Activated CD8-positive, alpha-beta T cell treated with anti-CD3 and anti-CD28 coated beads for 36 hours (primary cell): ENCODE data around the gene MYO10. TPM values are rescaled to one million over a fixed set of nuclear protein-coding genes. Genes with fewer than 3 reads are reported as not detected.

Source experiments
- ATAC-seq: fragments of 200-7000 bp; cut with Tn5 transposase; one replicate; pipeline ENCODE4 v1.10.0; 2021; ENCODE audit warnings: mild to moderate bottlenecking, moderate library complexity
- CTCF ChIA-PET: fragments of 350-600 bp; sonication (Branson Sonifier 250); formaldehyde crosslinking; loops from one replicate; lab custom pipeline; 2021; ENCODE audit warnings: antibody characterized with exemption; lab: Charles Lee
- POLR2A ChIA-PET: fragments of 350-600 bp; sonication (Branson Sonifier 250); formaldehyde crosslinking; loops from one replicate; lab custom pipeline; 2021; ENCODE audit warnings: antibody characterized with exemption; lab: Charles Lee
- DNase-seq: peaks from one replicate; pipeline ENCODE4 v3.0.0-alpha.2; 2020
- H3K27ac Mint-ChIP-seq: one replicate; pipeline ENCODE4 v1.8.0; 2021; ENCODE audit warnings: mild to moderate bottlenecking, mixed read lengths
- H3K27me3 Mint-ChIP-seq: one replicate; pipeline ENCODE4 v1.8.0; 2021; ENCODE audit warnings: mixed read lengths
- H3K36me3 Mint-ChIP-seq: one replicate; pipeline ENCODE4 v1.8.0; 2021; ENCODE audit warnings: low read depth, mixed read lengths
- H3K4me1 Mint-ChIP-seq: one replicate; pipeline ENCODE4 v1.8.0; 2021; ENCODE audit warnings: low read depth, mixed read lengths
- H3K4me3 Mint-ChIP-seq: one replicate; pipeline ENCODE4 v1.8.0; 2021; ENCODE audit warnings: mild to moderate bottlenecking, moderate library complexity, mixed read lengths
- H3K9me3 Mint-ChIP-seq: one replicate; pipeline ENCODE4 v1.8.0; 2021; ENCODE audit warnings: mixed read lengths
- intact Hi-C: fragments of 100-400 bp; cut with micrococcal nuclease; formaldehyde crosslinking; loops from one replicate; pipeline ENCODE4 v1.10.0; 2022
- total RNA-seq, 2 experiments: library from RNA; stranded (reverse); gene quantifications; one replicate each; pipeline ENCODE4 v1.2.3, GENCODE V29; 2021
- TF ChIP-seq, protein P1 (sequence below): fragments of 200-600 bp; IDR thresholded peaks from one replicate; pipeline ENCODE4 v1.8.0; 2022; ENCODE audit warnings: antibody characterized with exemption, mild to moderate bottlenecking

MYO10 gene
- total RNA-seq, 2 experiments from 2014 or later, result 0.09 TPM; not detected in 1

DNA sequence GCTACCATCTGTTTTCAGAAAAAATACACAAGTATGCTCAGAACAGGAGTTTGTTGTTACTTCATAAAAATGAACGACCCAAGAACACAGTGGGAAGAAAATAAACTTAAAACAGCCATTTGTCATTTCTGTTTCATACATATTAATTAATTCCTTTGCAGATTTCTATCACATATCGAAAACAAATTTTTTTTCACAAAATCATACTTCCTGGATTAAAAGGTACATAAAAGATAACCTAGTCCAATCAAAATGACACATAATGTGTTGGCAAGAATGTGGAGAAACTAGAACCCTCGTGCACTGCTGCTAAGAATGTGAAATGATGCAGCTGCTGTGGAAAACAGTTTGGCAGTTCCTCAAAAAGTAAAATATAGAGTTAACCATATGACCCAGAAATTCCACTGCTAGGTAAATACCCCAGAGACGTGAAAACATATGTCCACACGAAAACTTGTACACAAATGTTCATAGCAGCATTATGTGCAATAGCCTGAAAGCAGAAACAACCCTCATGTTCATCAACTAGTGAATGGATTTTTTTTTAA, 46.0 kb downstream of the MYO10 start:
- no peak overlapping the region for H3K27ac Mint-ChIP-seq
- no peaks in the 10 kb centered on the region for H3K9me3 Mint-ChIP-seq
- CTCF ChIA-PET, result no interaction called here
- no peaks in the 10 kb centered on the region for H3K27me3 Mint-ChIP-seq
- intact Hi-C loops, result no loop called here
- ATAC-seq, result no peak
- POLR2A ChIA-PET, result no interaction called here
- no peak overlapping the region for H3K4me3 Mint-ChIP-seq
- TF ChIP-seq, protein P1, sequence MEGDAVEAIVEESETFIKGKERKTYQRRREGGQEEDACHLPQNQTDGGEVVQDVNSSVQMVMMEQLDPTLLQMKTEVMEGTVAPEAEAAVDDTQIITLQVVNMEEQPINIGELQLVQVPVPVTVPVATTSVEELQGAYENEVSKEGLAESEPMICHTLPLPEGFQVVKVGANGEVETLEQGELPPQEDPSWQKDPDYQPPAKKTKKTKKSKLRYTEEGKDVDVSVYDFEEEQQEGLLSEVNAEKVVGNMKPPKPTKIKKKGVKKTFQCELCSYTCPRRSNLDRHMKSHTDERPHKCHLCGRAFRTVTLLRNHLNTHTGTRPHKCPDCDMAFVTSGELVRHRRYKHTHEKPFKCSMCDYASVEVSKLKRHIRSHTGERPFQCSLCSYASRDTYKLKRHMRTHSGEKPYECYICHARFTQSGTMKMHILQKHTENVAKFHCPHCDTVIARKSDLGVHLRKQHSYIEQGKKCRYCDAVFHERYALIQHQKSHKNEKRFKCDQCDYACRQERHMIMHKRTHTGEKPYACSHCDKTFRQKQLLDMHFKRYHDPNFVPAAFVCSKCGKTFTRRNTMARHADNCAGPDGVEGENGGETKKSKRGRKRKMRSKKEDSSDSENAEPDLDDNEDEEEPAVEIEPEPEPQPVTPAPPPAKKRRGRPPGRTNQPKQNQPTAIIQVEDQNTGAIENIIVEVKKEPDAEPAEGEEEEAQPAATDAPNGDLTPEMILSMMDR, result no peak
- DNase-seq, result no peak
- H3K4me1 Mint-ChIP-seq, result no peaks in the 10 kb centered on the region
- no peaks in the 10 kb centered on the region for H3K36me3 Mint-ChIP-seq

DNA sequence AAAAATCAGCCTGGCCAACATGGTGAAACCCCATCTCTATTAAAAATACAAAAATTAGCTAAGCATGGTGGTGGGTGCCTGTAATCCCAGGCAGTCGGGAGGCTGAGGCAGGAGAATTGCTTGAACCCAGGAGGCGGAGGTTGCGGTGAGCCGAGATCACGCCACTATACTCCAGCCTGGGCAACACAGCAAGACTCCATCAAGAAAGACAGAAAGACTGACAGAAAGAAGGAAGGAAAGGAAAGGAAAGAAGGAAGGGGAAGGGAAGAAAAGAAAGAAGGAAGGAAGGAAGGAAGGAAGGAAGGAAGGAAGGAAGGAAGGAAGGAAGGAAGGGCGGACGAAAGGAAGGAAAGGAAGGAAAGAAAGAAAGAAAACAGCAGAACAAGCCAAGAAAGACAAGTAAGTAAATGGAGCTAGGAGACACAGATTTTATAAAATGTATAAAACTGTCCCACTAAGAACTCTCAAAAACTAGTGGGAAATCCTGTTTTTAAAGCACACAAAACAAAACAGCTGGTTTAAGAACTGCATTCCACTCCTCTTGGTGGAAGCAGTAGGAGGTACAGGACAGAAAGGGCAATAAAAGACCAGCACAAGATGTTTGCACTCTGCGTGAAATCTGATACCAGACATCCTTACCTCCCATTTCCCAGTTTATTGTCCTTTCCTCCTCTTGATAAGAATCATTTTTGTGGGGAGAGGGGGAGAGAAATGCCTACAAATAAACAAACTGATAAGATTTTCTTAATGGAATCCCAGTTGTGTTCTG, 46.7 kb downstream of the MYO10 start:
- Mint-ChIP-seq H3K4me3 (no peak overlapping the region), H3K36me3 (no peaks in the 10 kb centered on the region), H3K27ac (no peak overlapping the region), H3K27me3 (peaks cover 3% of the 10 kb centered on the region), H3K4me1 (no peaks in the 10 kb centered on the region), H3K9me3 (no peaks in the 10 kb centered on the region)
- intact Hi-C loops, result no loop called here
- DNase-seq, result no peak
- ChIA-PET POLR2A (no interaction called here), CTCF (no interaction called here)
- ATAC-seq, result no peak
- TF ChIP-seq, protein P1, result no peak

DNA sequence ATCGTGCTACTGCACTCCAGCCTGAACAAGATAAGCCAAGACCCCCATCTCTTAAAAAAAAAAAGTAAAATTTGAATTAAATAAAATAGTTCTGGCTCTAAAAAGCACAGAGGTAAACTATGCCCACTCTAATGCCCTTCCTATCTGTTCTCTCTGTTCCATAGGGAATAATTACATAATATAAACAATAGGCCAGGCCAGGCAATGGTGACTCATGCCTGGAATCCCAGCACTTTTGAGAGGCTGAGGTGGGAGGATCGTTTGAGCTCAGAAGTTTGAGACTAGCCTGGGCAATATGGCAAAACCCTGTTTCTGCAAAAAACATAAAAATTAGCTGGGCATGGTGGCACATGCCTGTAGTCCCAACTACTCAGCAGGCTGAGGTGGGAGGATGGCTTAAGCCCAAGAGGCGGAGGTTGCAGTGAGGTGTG, 47.4 kb downstream of the MYO10 start:
- intact Hi-C loops, result no loop called here
- ChIA-PET POLR2A (interaction anchor here (0.5 kb wide), 1 partner anchor 344 kb away, joined by 3 read pairs; no protein-coding TSS in a partner anchor), CTCF (no interaction called here)
- no peaks in the 10 kb centered on the region for H3K36me3 Mint-ChIP-seq
- TF ChIP-seq, protein P1, result no peak
- ATAC-seq (no peak), DNase-seq (no peak)
- H3K4me1 Mint-ChIP-seq, result no peaks in the 10 kb centered on the region
- no peaks in the 10 kb centered on the region for H3K9me3 Mint-ChIP-seq
- H3K27me3 Mint-ChIP-seq, result peaks cover 4% of the 10 kb centered on the region
- no peak overlapping the region for H3K4me3 Mint-ChIP-seq
- no peak overlapping the region for H3K27ac Mint-ChIP-seq

DNA sequence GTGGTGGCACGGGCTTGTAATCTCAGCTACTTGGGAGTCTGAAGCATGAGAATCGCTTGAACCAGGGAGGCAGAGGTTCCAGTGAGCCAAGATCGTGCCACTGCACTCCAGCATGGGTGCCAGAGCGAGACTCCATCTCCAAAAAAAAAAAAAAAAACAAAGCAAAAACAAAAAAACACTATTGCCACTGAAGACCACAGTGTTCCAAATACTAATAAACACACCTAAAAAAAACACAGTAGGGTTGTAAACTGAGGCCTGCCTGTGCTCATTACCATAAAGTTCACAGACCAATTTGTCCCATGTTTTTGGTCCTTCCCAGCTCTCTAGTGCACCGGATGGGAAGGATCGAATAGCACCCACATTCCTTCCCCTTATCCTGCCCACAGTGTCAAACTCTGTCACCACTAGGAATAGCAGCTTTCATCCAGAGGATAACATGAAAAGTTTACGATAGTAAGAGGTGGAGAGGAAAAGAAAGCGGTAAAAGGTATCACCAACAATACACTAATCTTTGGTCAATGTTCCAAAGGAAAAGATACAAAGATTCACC, 49.2 kb downstream of the MYO10 start:
- Mint-ChIP-seq H3K4me1 (no peaks in the 10 kb centered on the region), H3K27ac (no peak overlapping the region), H3K9me3 (no peaks in the 10 kb centered on the region), H3K4me3 (no peak overlapping the region), H3K27me3 (peaks cover 6% of the 10 kb centered on the region), H3K36me3 (no peaks in the 10 kb centered on the region)
- no peak for ATAC-seq
- ChIA-PET CTCF (interaction anchor here (0.8 kb wide), 1 partner anchor 328 kb away, joined by 3 read pairs; no protein-coding TSS in a partner anchor), POLR2A (interaction anchor here (0.7 kb wide), 1 partner anchor 741 kb away, joined by 3 read pairs; no protein-coding TSS in a partner anchor)
- intact Hi-C loops, result no loop called here
- TF ChIP-seq, protein P1, result no peak
- DNase-seq, result no peak

DNA sequence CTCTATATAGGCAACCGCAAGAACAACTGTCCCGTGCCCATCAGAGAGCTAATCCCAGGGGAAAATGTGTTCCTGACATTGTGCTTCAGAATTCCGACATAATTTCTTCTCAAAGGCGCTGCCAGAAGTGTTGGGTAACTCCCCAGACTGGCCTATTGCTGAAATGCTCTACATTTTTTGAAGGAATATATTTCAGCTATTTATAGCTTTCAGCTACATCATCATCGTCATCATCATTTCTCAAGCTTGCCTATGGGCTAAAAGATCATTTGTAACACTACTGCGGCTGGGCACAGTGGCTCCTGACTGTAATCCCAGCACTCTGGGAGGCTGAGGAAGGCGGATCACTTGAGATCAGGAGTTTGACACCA, 49.7 kb downstream of the MYO10 start:
- no peak overlapping the region for H3K4me3 Mint-ChIP-seq
- peaks cover 6% of the 10 kb centered on the region for H3K27me3 Mint-ChIP-seq
- ATAC-seq, result no peak
- no peak overlapping the region for H3K27ac Mint-ChIP-seq
- ChIA-PET CTCF (interaction anchor here (0.8 kb wide), 1 partner anchor 327 kb away, joined by 3 read pairs; no protein-coding TSS in a partner anchor), POLR2A (interaction anchor here (0.7 kb wide), 1 partner anchor 740 kb away, joined by 3 read pairs; no protein-coding TSS in a partner anchor)
- intact Hi-C loops, result no loop called here
- TF ChIP-seq, protein P1, result no peak
- H3K36me3 Mint-ChIP-seq, result no peaks in the 10 kb centered on the region
- DNase-seq, result no peak
- H3K9me3 Mint-ChIP-seq, result no peaks in the 10 kb centered on the region
- H3K4me1 Mint-ChIP-seq, result no peaks in the 10 kb centered on the region
